Measurements from ENCODE around the gene MYH13.
A peak's percentile ranks its signal among the peaks of the same experiment; 100 is the strongest.

Gene MYH13

GRCh38 chr17:10332515-10332914, 40.3 kb downstream of the MYH13 start:
- H3K4me3 ChIP-seq (ENCODE audit: low read length): no peak overlapping the region
- no peak for DNase-seq (ENCODE audit: low read depth)
- no peak for TF ChIP-seq CTCF (IDR thresholded peaks at IDR 0.05; ENCODE audit: insufficient read depth, low read depth, low read length, missing control alignments)

- no peak overlapping the region for H3K4me3 ChIP-seq (ENCODE audit: low read length)
- no peak for DNase-seq (ENCODE audit: low read depth)
- TF ChIP-seq CTCF (IDR thresholded peaks at IDR 0.05; ENCODE audit: insufficient read depth, low read depth, low read length, missing control alignments): no peak
Measured at GRCh38 chr17:10328971-10329923, 43.6 kb downstream of the MYH13 start.

- TF ChIP-seq CTCF (IDR thresholded peaks at IDR 0.05; ENCODE audit: insufficient read depth, low read depth, low read length, missing control alignments): no peak
- no peak overlapping the region for H3K4me3 ChIP-seq (ENCODE audit: low read length)
- no peak for DNase-seq (ENCODE audit: low read depth)
Measured at GRCh38 chr17:10328206-10328605, 44.6 kb downstream of the MYH13 start.

- TF ChIP-seq CTCF (IDR thresholded peaks at IDR 0.05; ENCODE audit: insufficient read depth, low read depth, low read length, missing control alignments): peak; percentile 59
- no peak overlapping the region for H3K4me3 ChIP-seq (ENCODE audit: low read length)
- DNase-seq (ENCODE audit: low read depth): peak; percentile 47
Measured at GRCh38 chr17:10327640-10328039, 45.2 kb downstream of the MYH13 start.

- H3K4me3 ChIP-seq (ENCODE audit: low read length): no peak overlapping the region
- no peak for DNase-seq (ENCODE audit: low read depth)
- TF ChIP-seq CTCF (IDR thresholded peaks at IDR 0.05; ENCODE audit: insufficient read depth, low read depth, low read length, missing control alignments): no peak
Measured at GRCh38 chr17:10325031-10325695, 47.6 kb downstream of the MYH13 start.

- H3K4me3 ChIP-seq (ENCODE audit: low read length): no peak overlapping the region
- no peak for TF ChIP-seq CTCF (IDR thresholded peaks at IDR 0.05; ENCODE audit: insufficient read depth, low read depth, low read length, missing control alignments)
- no peak for DNase-seq (ENCODE audit: low read depth)
Measured at GRCh38 chr17:10323812-10324610, 48.8 kb downstream of the MYH13 start.
